ENCODE data around the gene SPATA46. TPM values are rescaled to one million over a fixed set of nuclear protein-coding genes. Genes with fewer than 3 reads are reported as not detected.

SPATA46 gene
- total RNA-seq, 3 donors from 2014 or later: not detected

GRCh38 chr1:162387226-162388082 lies 10.8 kb upstream of the SPATA46 start:
- TF ChIP-seq, protein P1, sequence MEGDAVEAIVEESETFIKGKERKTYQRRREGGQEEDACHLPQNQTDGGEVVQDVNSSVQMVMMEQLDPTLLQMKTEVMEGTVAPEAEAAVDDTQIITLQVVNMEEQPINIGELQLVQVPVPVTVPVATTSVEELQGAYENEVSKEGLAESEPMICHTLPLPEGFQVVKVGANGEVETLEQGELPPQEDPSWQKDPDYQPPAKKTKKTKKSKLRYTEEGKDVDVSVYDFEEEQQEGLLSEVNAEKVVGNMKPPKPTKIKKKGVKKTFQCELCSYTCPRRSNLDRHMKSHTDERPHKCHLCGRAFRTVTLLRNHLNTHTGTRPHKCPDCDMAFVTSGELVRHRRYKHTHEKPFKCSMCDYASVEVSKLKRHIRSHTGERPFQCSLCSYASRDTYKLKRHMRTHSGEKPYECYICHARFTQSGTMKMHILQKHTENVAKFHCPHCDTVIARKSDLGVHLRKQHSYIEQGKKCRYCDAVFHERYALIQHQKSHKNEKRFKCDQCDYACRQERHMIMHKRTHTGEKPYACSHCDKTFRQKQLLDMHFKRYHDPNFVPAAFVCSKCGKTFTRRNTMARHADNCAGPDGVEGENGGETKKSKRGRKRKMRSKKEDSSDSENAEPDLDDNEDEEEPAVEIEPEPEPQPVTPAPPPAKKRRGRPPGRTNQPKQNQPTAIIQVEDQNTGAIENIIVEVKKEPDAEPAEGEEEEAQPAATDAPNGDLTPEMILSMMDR (IDR thresholded peaks at IDR 0.05): no peak
- Histone ChIP-seq H3K36me3 (ENCODE audit: low read depth) (no peaks in the 10 kb centered on the region), H3K9me3 (no peaks in the 10 kb centered on the region), H3K4me3 (no peak overlapping the region), H3K4me1 (ENCODE audit: low read depth) (peaks cover 33% of the 10 kb centered on the region)
- DNase-seq (no peak), ATAC-seq (no peak)
- intact Hi-C loops (cut with DNase I, micrococcal nuclease): loop anchor here in 1 of 2 donors (10.0 kb wide), 1 partner anchor 103 kb away; no protein-coding TSS in a partner anchor

GRCh38 chr1:162386292-162387225 lies 9.9 kb upstream of the SPATA46 start:
- DNase-seq: no peak
- H3K9me3 ChIP-seq: no peaks in the 10 kb centered on the region
- peak; percentile 6 for ATAC-seq
- no peak overlapping the region for H3K4me3 ChIP-seq
- H3K4me1 ChIP-seq (ENCODE audit: low read depth): peaks cover 39% of the 10 kb centered on the region
- TF ChIP-seq, protein P1 (IDR thresholded peaks at IDR 0.05): no peak
- no peaks in the 10 kb centered on the region for H3K36me3 ChIP-seq (ENCODE audit: low read depth)
- intact Hi-C loops (cut with DNase I, micrococcal nuclease): loop anchor here in 1 of 2 donors (10.0 kb wide), 1 partner anchor 102 kb away; no protein-coding TSS in a partner anchor

- Histone ChIP-seq H3K36me3 (ENCODE audit: low read depth) (no peaks in the 10 kb centered on the region), H3K4me3 (no peak overlapping the region), H3K9me3 (no peaks in the 10 kb centered on the region), H3K4me1 (ENCODE audit: low read depth) (peaks cover 41% of the 10 kb centered on the region)
- ATAC-seq (no peak), DNase-seq (no peak)
- intact Hi-C loops (cut with DNase I, micrococcal nuclease): loop anchor here in 1 of 2 donors (10.0 kb wide), 1 partner anchor 101 kb away; no protein-coding TSS in a partner anchor
- TF ChIP-seq, protein P1 (IDR thresholded peaks at IDR 0.05): no peak
Measured at GRCh38 chr1:162385702-162386101, 9.0 kb upstream of the SPATA46 start.

- Histone ChIP-seq H3K4me1 (ENCODE audit: low read depth) (peaks cover 43% of the 10 kb centered on the region), H3K9me3 (no peaks in the 10 kb centered on the region), H3K36me3 (ENCODE audit: low read depth) (no peaks in the 10 kb centered on the region), H3K4me3 (no peak overlapping the region)
- TF ChIP-seq, protein P1 (IDR thresholded peaks at IDR 0.05): no peak
- intact Hi-C loops (cut with DNase I, micrococcal nuclease): loop anchor here in 1 of 2 donors (10.0 kb wide), 1 partner anchor 100 kb away; no protein-coding TSS in a partner anchor
- ATAC-seq: no peak
- DNase-seq: no peak
Measured at GRCh38 chr1:162385280-162385623, 8.6 kb upstream of the SPATA46 start.

- peaks cover 43% of the 10 kb centered on the region for H3K4me1 ChIP-seq (ENCODE audit: low read depth)
- no peaks in the 10 kb centered on the region for H3K36me3 ChIP-seq (ENCODE audit: low read depth)
- intact Hi-C loops (cut with DNase I, micrococcal nuclease): loop anchor here in 1 of 2 donors (10.0 kb wide), 1 partner anchor 100 kb away; no protein-coding TSS in a partner anchor
- H3K4me3 ChIP-seq: no peak overlapping the region
- H3K9me3 ChIP-seq: no peaks in the 10 kb centered on the region
- DNase-seq (peak in 1 of 3 donors; percentile 9), ATAC-seq (no peak)
- TF ChIP-seq, protein P1 (IDR thresholded peaks at IDR 0.05): no peak
Measured at GRCh38 chr1:162384601-162385279, 8.1 kb upstream of the SPATA46 start.
